ENCODE results near the gene LRRC4C. TPM values are rescaled to one million over a fixed set of nuclear protein-coding genes. Genes with fewer than 3 reads are reported as not detected.

Gene LRRC4C
- polyA plus RNA-seq, 1 of the 3 experiments (the other 2 are of a cell fraction) = 0.16 TPM

GRCh38 chr11:40134820-40135570 is 1324.5 kb downstream of the LRRC4C start:
- ChIA-PET CTCF (interaction anchor here (12.3 kb wide), 1 partner anchor 157 kb away, joined by 107 read pairs; no protein-coding TSS in a partner anchor), POLR2A (no interaction called here)
- WGBS (ENCODE audit: low lambda C conversion rate) = 6% methylated on average over 1 of the region's 1 CpG
- Histone ChIP-seq H3K9me2 (no peaks in the 10 kb centered on the region), H3K4me3 (ENCODE audit: low read depth in 2 of 2, low read length in 1 of 2) (no peak overlapping the region), H3K4me1 (ENCODE audit: control insufficient read depth in 1 of 2, insufficient read depth in 2 of 2, low read depth in 1 of 2, low read length in 1 of 2) (peaks cover 0 to 24% of the 10 kb centered on the region in 2 experiments; a peak in 2 of 4 replicates), H3K4me2 (no peak overlapping the region), H3K9me3 (no peaks in the 10 kb centered on the region), H4K20me1 (ENCODE audit: insufficient read depth) (no peaks in the 10 kb centered on the region), H3K27ac (ENCODE audit: low read depth in 2 of 2, low read length in 1 of 2) (no peak overlapping the region), H3K79me2 (ENCODE audit: insufficient read depth) (no peaks in the 10 kb centered on the region), H3K27me3 (ENCODE audit: insufficient read depth) (no peaks in the 10 kb centered on the region), H3K36me3 (replicated peaks in 1 of 2; ENCODE audit: control insufficient read depth in 1 of 2, insufficient read depth in 2 of 2, low read length in 1 of 2) (no peaks in the 10 kb centered on the region), H3F3A (replicated peaks; ENCODE audit: insufficient read depth) (peaks cover 7% of the 10 kb centered on the region), H2AFZ (ENCODE audit: low read depth) (no peak overlapping the region), H3K9ac (no peak overlapping the region)
- no peak for TF ChIP-seq ELF1 (IDR thresholded peaks at IDR 0.05)
- TF ChIP-seq TCF12 (IDR thresholded peaks at IDR 0.05) = 0 out of 2 replicates have a peak, but pooled peaks have one; percentile 9
- no peak for TF ChIP-seq SIN3A (IDR thresholded peaks at IDR 0.05; ENCODE audit: borderline replicate concordance, low read depth, low read length)
- TF ChIP-seq FOSL2 (IDR thresholded peaks at IDR 0.05; ENCODE audit: borderline replicate concordance, low read depth) = no peak
- peak in 1 of 2 experiments; percentile 46; a peak in 1 of 4 replicates for TF ChIP-seq EP300 (IDR thresholded peaks at IDR 0.05; ENCODE audit: borderline replicate concordance in 1 of 2, low read depth in 1 of 2, low read length in 1 of 2)
- TF ChIP-seq GABPA (IDR thresholded peaks at IDR 0.05; ENCODE audit: low read depth) = no peak
- no peak for TF ChIP-seq EZH2phosphoT487 (IDR thresholded peaks at IDR 0.05; ENCODE audit: borderline replicate concordance, low read depth)
- TF ChIP-seq GATA2 (CRISPR knock-in tag; IDR thresholded peaks at IDR 0.05) = peak; percentile 62
- TF ChIP-seq, protein P1, sequence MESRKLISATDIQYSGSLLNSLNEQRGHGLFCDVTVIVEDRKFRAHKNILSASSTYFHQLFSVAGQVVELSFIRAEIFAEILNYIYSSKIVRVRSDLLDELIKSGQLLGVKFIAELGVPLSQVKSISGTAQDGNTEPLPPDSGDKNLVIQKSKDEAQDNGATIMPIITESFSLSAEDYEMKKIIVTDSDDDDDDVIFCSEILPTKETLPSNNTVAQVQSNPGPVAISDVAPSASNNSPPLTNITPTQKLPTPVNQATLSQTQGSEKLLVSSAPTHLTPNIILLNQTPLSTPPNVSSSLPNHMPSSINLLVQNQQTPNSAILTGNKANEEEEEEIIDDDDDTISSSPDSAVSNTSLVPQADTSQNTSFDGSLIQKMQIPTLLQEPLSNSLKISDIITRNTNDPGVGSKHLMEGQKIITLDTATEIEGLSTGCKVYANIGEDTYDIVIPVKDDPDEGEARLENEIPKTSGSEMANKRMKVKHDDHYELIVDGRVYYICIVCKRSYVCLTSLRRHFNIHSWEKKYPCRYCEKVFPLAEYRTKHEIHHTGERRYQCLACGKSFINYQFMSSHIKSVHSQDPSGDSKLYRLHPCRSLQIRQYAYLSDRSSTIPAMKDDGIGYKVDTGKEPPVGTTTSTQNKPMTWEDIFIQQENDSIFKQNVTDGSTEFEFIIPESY (IDR thresholded peaks at IDR 0.05; ENCODE audit: borderline replicate concordance, low read depth) = no peak
- peak; percentile 62; the same call in 1 of the 2 replicates for TF ChIP-seq RCOR1 (IDR thresholded peaks at IDR 0.05; ENCODE audit: low read length)
- DNase-seq = peak; percentile 8

DNA sequence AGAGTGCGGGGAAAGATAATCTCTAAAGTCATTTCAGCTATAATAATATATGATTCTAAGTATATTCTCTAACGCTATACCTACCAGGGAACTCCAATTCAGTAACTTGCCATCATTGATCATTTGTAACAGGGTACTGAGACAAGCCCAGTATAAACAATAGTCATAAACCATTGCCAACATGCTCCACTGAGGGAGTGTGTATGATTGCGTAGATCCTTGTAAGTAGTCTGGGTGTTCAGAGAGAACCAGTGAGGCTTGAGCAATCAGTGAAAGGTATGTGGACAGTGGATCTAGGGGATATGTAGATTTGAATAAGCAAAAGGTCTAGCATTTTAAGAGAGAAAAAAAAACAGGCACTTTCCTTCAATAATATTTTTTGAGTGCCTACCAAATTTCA is 1326.0 kb downstream of the LRRC4C start:
- Histone ChIP-seq H3K9me2 (no peaks in the 10 kb centered on the region), H3K4me1 (ENCODE audit: control insufficient read depth in 1 of 2, insufficient read depth in 2 of 2, low read depth in 1 of 2, low read length in 1 of 2) (peaks cover 0 to 28% of the 10 kb centered on the region in 2 experiments; a peak in 2 of 4 replicates), H3K27me3 (ENCODE audit: insufficient read depth) (no peaks in the 10 kb centered on the region; the same call in 1 of the 2 replicates), H3K9me3 (no peaks in the 10 kb centered on the region), H3K36me3 (replicated peaks in 1 of 2; ENCODE audit: control insufficient read depth in 1 of 2, insufficient read depth in 2 of 2, low read length in 1 of 2) (no peaks in the 10 kb centered on the region), H2AFZ (ENCODE audit: low read depth) (no peak overlapping the region), H3K79me2 (ENCODE audit: insufficient read depth) (no peaks in the 10 kb centered on the region), H3K4me3 (ENCODE audit: low read depth in 2 of 2, low read length in 1 of 2) (no peak overlapping the region), H3F3A (replicated peaks; ENCODE audit: insufficient read depth) (peaks cover 7% of the 10 kb centered on the region), H4K20me1 (ENCODE audit: insufficient read depth) (no peaks in the 10 kb centered on the region), H3K4me2 (no peak overlapping the region), H3K9ac (no peak overlapping the region), H3K27ac (ENCODE audit: low read depth in 2 of 2, low read length in 1 of 2) (no peak overlapping the region)
- 76% methylated on average over 3 of the region's 3 CpGs for WGBS (ENCODE audit: low lambda C conversion rate)
- TF ChIP-seq SIN3A (IDR thresholded peaks at IDR 0.05; ENCODE audit: borderline replicate concordance, low read depth, low read length) = no peak
- TF ChIP-seq USF2 (IDR thresholded peaks at IDR 0.05; ENCODE audit: borderline replicate concordance, low read depth, low read length) = no peak
- no peak for TF ChIP-seq EP300 (IDR thresholded peaks at IDR 0.05; ENCODE audit: borderline replicate concordance in 1 of 2, low read depth in 1 of 2, low read length in 1 of 2)
- no peak for TF ChIP-seq RFX5 (IDR thresholded peaks at IDR 0.05; ENCODE audit: low read length)
- TF ChIP-seq CTCF (IDR thresholded peaks at IDR 0.05) = no peak
- TF ChIP-seq JUND (IDR thresholded peaks at IDR 0.05) = no peak
- no peak for TF ChIP-seq FOXM1 (IDR thresholded peaks at IDR 0.05; ENCODE audit: low read depth)
- TF ChIP-seq TEAD4 (IDR thresholded peaks at IDR 0.05; ENCODE audit: borderline replicate concordance, insufficient read depth) = no peak
- no peak for TF ChIP-seq FOSL2 (IDR thresholded peaks at IDR 0.05; ENCODE audit: borderline replicate concordance, low read depth)
- TF ChIP-seq IRF3 (IDR thresholded peaks at IDR 0.05; ENCODE audit: low read depth, low read length) = no peak
- no peak for DNase-seq
- CTCF ChIA-PET = interaction anchor here (12.3 kb wide), 1 partner anchor 158 kb away, joined by 107 read pairs; no protein-coding TSS in a partner anchor
- POLR2A ChIA-PET = no interaction called here

All from SK-N-SH (cell line).